K562 (cell line): Measurements from ENCODE around the gene ADPRHL1. TPM values are rescaled to one million over a fixed set of nuclear protein-coding genes. Genes with fewer than 3 reads are reported as not detected.

ENCODE experiments used
- CBFA2T2 ChIP-seq: fragments of 450-650 bp; conservative IDR thresholded peaks from 2 replicates; pipeline ENCODE4 v1.6.1; 2017; ENCODE audit warnings: mild to moderate bottlenecking
- CHCHD3 ChIP-seq: fragments of 250-450 bp; sonication (Bioruptor Pico); IDR thresholded peaks from 2 replicates; pipeline ENCODE4 v2.1.2; 2022; ENCODE audit warnings: mild to moderate bottlenecking
- CHD2 ChIP-seq: IDR thresholded peaks from 2 replicates; pipeline ENCODE4 v1.6.1; 2011; ENCODE audit warnings: low read depth, low read length
- DPF2 ChIP-seq: fragments of 450-650 bp; IDR thresholded peaks from 2 replicates; pipeline ENCODE4 v1.6.1; 2016
- EGR1 ChIP-seq: fragments of 450-650 bp; conservative IDR thresholded peaks from 2 replicates; pipeline ENCODE4 v1.6.1; 2017; ENCODE audit warnings: mild to moderate bottlenecking
- ELF1 ChIP-seq: fragments of 200-800 bp; sonication (Bioruptor generic); IDR thresholded peaks from 2 replicates; pipeline ENCODE4 v1.6.1; 2016; ENCODE audit warnings: missing genetic modification characterization, missing compliant biosample characterization
- GTF3C2 ChIP-seq: IDR thresholded peaks from 3 replicates; pipeline ENCODE4 v1.6.1; 2011; ENCODE audit warnings: borderline replicate concordance, mild to moderate bottlenecking, moderate library complexity; ENCODE audit not compliant: insufficient read length; ENCODE audit errors: extremely low read depth
- MCM2 ChIP-seq: fragments of 450-650 bp; IDR thresholded peaks from 2 replicates; pipeline ENCODE4 v1.6.1; 2017; ENCODE audit warnings: low read depth, mild to moderate bottlenecking
- PHF20 ChIP-seq: fragments of 450-650 bp; IDR thresholded peaks from 2 replicates; pipeline ENCODE4 v1.6.1; 2018; ENCODE audit not compliant: partially characterized antibody
- PTTG1 ChIP-seq: fragments of 450-650 bp; IDR thresholded peaks from 2 replicates; pipeline ENCODE4 v1.6.1; 2016; ENCODE audit warnings: low read depth, mild to moderate bottlenecking, missing genetic modification characterization, missing compliant biosample characterization
- RBFOX2 ChIP-seq: fragments of 200-400 bp; formaldehyde crosslinking; IDR thresholded peaks from 2 replicates; pipeline ENCODE4 v1.6.1; 2017; ENCODE audit warnings: low read depth, mild to moderate bottlenecking, low read length, moderate library complexity
- SMARCA4 ChIP-seq: fragments of 450-650 bp; IDR thresholded peaks from 2 replicates; pipeline ENCODE4 v1.6.1; 2016
- SRSF7 ChIP-seq: fragments of 200-400 bp; formaldehyde crosslinking; optimal IDR thresholded peaks from 2 replicates; pipeline ENCODE3; 2017; ENCODE audit warnings: mild to moderate bottlenecking, low read depth, low read length
- ZNF184 ChIP-seq: sonication (generic); formaldehyde crosslinking; IDR thresholded peaks from 2 replicates; pipeline ENCODE4 v1.5.0; 2020; ENCODE audit warnings: missing genetic modification reagents
- ZNF407 ChIP-seq: fragments of 450-650 bp; IDR thresholded peaks from 2 replicates; pipeline ENCODE4 v1.6.1; 2016; ENCODE audit warnings: low read depth
- ZNF511 ChIP-seq: sonication (generic); formaldehyde crosslinking; IDR thresholded peaks from 2 replicates; pipeline ENCODE4 v1.8.0; 2022; ENCODE audit warnings: mild to moderate bottlenecking, missing genetic modification reagents
- polyA plus RNA-seq, 8 experiments: library from polyadenylated mRNA; depleted of rRNA in 4 of 8; stranded (reverse) in 5 of 8; unstranded in 3 of 8; fragments of >200 nt; fragmentation: Nextera tagmentation in 2 of 8; fragmentation: Illumina TruSeq in 1 of 8; extraction: Ambion mirVana in 2 of 8; extraction: Trizol in 1 of 8; gene quantifications; 2 replicates each; pipeline versions ENCODE4 v1.2.1 to v1.2.3, GENCODE V29; 2011 to 2014; ENCODE audit warnings: inconsistent platforms in 1 of 8, missing spikeins in 1 of 8
- total RNA-seq, 7 experiments: library from RNA; depleted of rRNA in 6 of 7; stranded (reverse); fragments of >200 nt in 6 of 7; fragmentation: Illumina TruSeq in 2 of 7; extraction: Trizol in 2 of 7; gene quantifications; 2 replicates each; pipeline versions ENCODE4 v1.2.1 to v1.2.3, GENCODE V29; 2011 to 2021; ENCODE audit warnings: low replicate concordance in 1 of 7

Gene ADPRHL1
- total and polyA plus RNA-seq, 9 of the 15 experiments (the other 6 are each of a cell fraction or from before 2014, with no cell fraction given): 0.06 to 0.76 (median 0.37) TPM; not detected in 1

GRCh38 chr13:113419531-113420193, 33.6 kb downstream of the ADPRHL1 start (continued):
- TF ChIP-seq ZNF407 (no peak), DPF2 (peak; percentile 68), RBFOX2 (no peak), GTF3C2 (no peak), SRSF7 (no peak), EGR1 (no peak), SMARCA4 (peak; percentile 41; the same call in 1 of the 2 replicates), PTTG1 (tag) (no peak), PHF20 (no peak), CHCHD3 (CRISPR knock-in tag) (no peak), CBFA2T2 (peak; percentile 83), ELF1 (no peak), ZNF511 (CRISPR knock-in tag) (no peak), CHD2 (no peak), MCM2 (no peak), ZNF184 (no peak)
